ENCODE results near the gene GMEB2.
"Not testable (repeated sequence)": the region's sequence is repeated elsewhere in the genome, so short reads cannot be mapped to it uniquely, and the experiment has no call there.

- TF ChIP-seq EZH2phosphoT487 (IDR thresholded peaks at IDR 0.05; ENCODE audit: low read length); EZH2 (optimal IDR thresholded peaks at IDR 0.05; ENCODE audit: low read depth, low read length): not testable (repeated sequence)
Observed at GRCh38 chr20:63660174-63660573, 33.3 kb upstream of the GMEB2 start.
